K562 (cell line): ENCODE results near the gene SYNGR3. TPM values are rescaled to one million over a fixed set of nuclear protein-coding genes. Genes with fewer than 3 reads are reported as not detected.

Source experiments
- ATF2 ChIP-seq: sonication (generic); formaldehyde crosslinking; IDR thresholded peaks from 2 replicates; pipeline ENCODE4 v1.8.1; 2022; ENCODE audit warnings: missing genetic modification reagents
- ATF7 ChIP-seq: fragments of 450-650 bp; IDR thresholded peaks from 2 replicates; pipeline ENCODE4 v1.7.1; 2014; ENCODE audit warnings: mild to moderate bottlenecking, moderate library complexity
- BRD4 ChIP-seq: fragments of 200-600 bp; sonication (generic); IDR thresholded peaks from 2 replicates; pipeline ENCODE4 v1.6.1; 2017; ENCODE audit warnings: inconsistent platforms
- CREB1 ChIP-seq, 2 experiments: sonication (generic) in 1 of 2; formaldehyde crosslinking in 1 of 2; IDR thresholded peaks; 2 replicates each; pipeline versions ENCODE4 v1.6.1 to v1.8.0; 2012 to 2022; ENCODE audit warnings: inconsistent platforms in 1 of 2, mild to moderate bottlenecking in 1 of 2, missing genetic modification reagents in 1 of 2, moderate library complexity in 1 of 2
- EGR1 ChIP-seq: fragments of 450-650 bp; conservative IDR thresholded peaks from 2 replicates; pipeline ENCODE4 v1.6.1; 2017; ENCODE audit warnings: mild to moderate bottlenecking
- ELF1 ChIP-seq: fragments of 200-800 bp; sonication (Bioruptor generic); IDR thresholded peaks from 2 replicates; pipeline ENCODE4 v1.6.1; 2016; ENCODE audit warnings: missing genetic modification characterization, missing compliant biosample characterization
- ELK3 ChIP-seq: fragments of 450-650 bp; formaldehyde crosslinking; IDR thresholded peaks from 2 replicates; pipeline ENCODE4 v1.4.0; 2020; ENCODE audit warnings: mild to moderate bottlenecking
- EP300 ChIP-seq: IDR thresholded peaks from 2 replicates; pipeline ENCODE4 v1.6.1; 2012; ENCODE audit warnings: low read length, improper control_type of control experiment
- NEUROD1 ChIP-seq: fragments of 150-350 bp; IDR thresholded peaks from 2 replicates; pipeline ENCODE4 v1.6.1; 2014; ENCODE audit warnings: borderline replicate concordance, low read length, low read depth; ENCODE audit not compliant: partially characterized antibody
- NFIC ChIP-seq: fragments of 450-650 bp; IDR thresholded peaks from 2 replicates; pipeline ENCODE4 v1.6.1; 2017; ENCODE audit warnings: mild to moderate bottlenecking, inconsistent platforms
- OTX1 ChIP-seq: fragments of 450-650 bp; formaldehyde crosslinking; IDR thresholded peaks from 2 replicates; pipeline ENCODE4 v1.4.0; 2022; ENCODE audit warnings: mild to moderate bottlenecking
- RB1 ChIP-seq: fragments of 450-650 bp; IDR thresholded peaks from 2 replicates; pipeline ENCODE4 v1.6.1; 2017; ENCODE audit warnings: low read depth, mild to moderate bottlenecking
- RBM14 ChIP-seq: fragments of 200-400 bp; formaldehyde crosslinking; IDR thresholded peaks from 2 replicates; pipeline ENCODE4 v1.6.1; 2018; ENCODE audit warnings: low read depth, mild to moderate bottlenecking, low read length, moderate library complexity, borderline replicate concordance; ENCODE audit not compliant: insufficient read depth
- SIX5 ChIP-seq, 2 experiments: IDR thresholded peaks; 2 replicates each; pipeline ENCODE4 v1.6.1; 2011; ENCODE audit warnings: low read length in 2 of 2, borderline replicate concordance in 1 of 2, low read depth in 1 of 2, mild to moderate bottlenecking in 1 of 2, moderate library complexity in 1 of 2; ENCODE audit not compliant: insufficient read depth in 1 of 2
- SNRNP70 ChIP-seq: fragments of 200-400 bp; formaldehyde crosslinking; optimal IDR thresholded peaks from 2 replicates; pipeline ENCODE3; 2017; ENCODE audit warnings: low read depth, low read length
- SUPT5H ChIP-seq: fragments of 450-650 bp; IDR thresholded peaks from 2 replicates; pipeline ENCODE4 v1.6.1; 2016
- TCFL5 ChIP-seq: fragments of 250-450 bp; sonication (Bioruptor Pico); conservative IDR thresholded peaks from 2 replicates; pipeline ENCODE4 v1.6.1; 2021; ENCODE audit warnings: mild to moderate bottlenecking, moderate library complexity, matching md5 sums
- TRIM28 ChIP-seq: fragments of 450-650 bp; IDR thresholded peaks from 2 replicates; pipeline ENCODE4 v1.6.1; 2017
- ZFPM2 ChIP-seq: fragments of 250-450 bp; sonication (Bioruptor Pico); IDR thresholded peaks from 2 replicates; pipeline ENCODE4 v1.5.1; 2022; ENCODE audit warnings: mild to moderate bottlenecking
- ZHX1 ChIP-seq: fragments of 150-350 bp; conservative IDR thresholded peaks from 2 replicates; pipeline ENCODE4 v1.6.1; 2014; ENCODE audit warnings: low read length
- polyA plus RNA-seq, 8 experiments: library from polyadenylated mRNA; depleted of rRNA in 4 of 8; stranded (reverse) in 5 of 8; unstranded in 3 of 8; fragments of >200 nt; fragmentation: Nextera tagmentation in 2 of 8; fragmentation: Illumina TruSeq in 1 of 8; extraction: Ambion mirVana in 2 of 8; extraction: Trizol in 1 of 8; gene quantifications; 2 replicates each; pipeline versions ENCODE4 v1.2.1 to v1.2.3, GENCODE V29; 2011 to 2014; ENCODE audit warnings: inconsistent platforms in 1 of 8, missing spikeins in 1 of 8
- total RNA-seq, 7 experiments: library from RNA; depleted of rRNA in 6 of 7; stranded (reverse); fragments of >200 nt in 6 of 7; fragmentation: Illumina TruSeq in 2 of 7; extraction: Trizol in 2 of 7; gene quantifications; 2 replicates each; pipeline versions ENCODE4 v1.2.1 to v1.2.3, GENCODE V29; 2011 to 2021; ENCODE audit warnings: low replicate concordance in 1 of 7

SYNGR3 gene
- total and polyA plus RNA-seq, 9 of the 15 experiments (the other 6 are each of a cell fraction or from before 2014, with no cell fraction given) = 3.7 to 69.2 (median 36.3) TPM

GRCh38 chr16:1990351-1991134, 773 bp downstream of the SYNGR3 start (continued):
- TF ChIP-seq ZHX1 = no peak
- TF ChIP-seq ATF7 = peak; percentile 96
- TF ChIP-seq RB1 = no peak
- TF ChIP-seq OTX1 = no peak
- 0 out of 2 replicates have a peak, but pooled peaks have one; percentile 31 for TF ChIP-seq CREB1 (IDR thresholded peaks at IDR 0.05)
- TF ChIP-seq CREB1 (CRISPR knock-in tag; IDR thresholded peaks at IDR 0.05) = peak; percentile 71; the same call in 1 of the 2 replicates
- no peak for TF ChIP-seq NEUROD1
- TF ChIP-seq ATF2 (CRISPR knock-in tag) = peak; percentile 85; the same call in 1 of the 2 replicates
- no peak for TF ChIP-seq SUPT5H
- no peak for TF ChIP-seq ELF1 (tag)
- TF ChIP-seq EP300 = no peak
- no peak for TF ChIP-seq TCFL5
- TF ChIP-seq RBM14 = no peak
- TF ChIP-seq BRD4 = no peak
- TF ChIP-seq EGR1 = peak; percentile 47
- TF ChIP-seq SNRNP70 = no peak
- no peak for TF ChIP-seq SIX5 (IDR thresholded peaks at IDR 0.05; ENCODE audit: borderline replicate concordance in 1 of 2, insufficient read depth in 1 of 2, low read depth in 1 of 2, low read length in 2 of 2)
- TF ChIP-seq TRIM28 = no peak
- peak; percentile 24; the same call in 1 of the 2 replicates for TF ChIP-seq NFIC
- no peak for TF ChIP-seq ZFPM2 (CRISPR knock-in tag)
- TF ChIP-seq ELK3 = no peak
